Measurements from ENCODE around the gene SSC5D. TPM values are rescaled to one million over a fixed set of nuclear protein-coding genes. Genes with fewer than 3 reads are reported as not detected.
A peak's percentile ranks its signal among the peaks of the same experiment; 100 is the strongest.

The SSC5D gene
- total RNA-seq, 1 experiment from 2014 or later, result 0.26 TPM

DNA sequence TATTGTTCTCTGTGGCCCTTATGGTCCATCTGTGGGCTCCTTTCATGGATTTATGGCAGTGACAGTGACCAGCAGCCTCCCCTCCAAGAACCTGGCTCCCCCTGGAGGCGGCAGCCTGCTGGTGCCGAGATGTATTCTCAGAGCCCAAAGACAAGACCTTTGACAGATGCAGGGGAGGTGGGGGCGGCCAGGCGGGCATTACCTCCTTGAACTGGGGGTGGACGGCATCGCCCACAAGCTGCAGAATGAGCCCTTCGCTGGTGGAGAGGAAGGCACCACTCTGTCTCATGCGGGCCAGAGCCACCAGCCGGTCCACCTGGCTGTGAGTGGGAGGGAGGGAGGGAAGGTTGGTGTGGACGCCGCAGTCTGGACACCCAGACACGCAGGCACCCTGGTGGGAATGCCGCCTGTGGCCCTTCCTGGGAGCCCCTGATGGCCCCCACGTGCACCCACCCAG is 33.4 kb upstream of the SSC5D start:
- peaks cover under 1% of the 10 kb centered on the region for H3K4me1 Mint-ChIP-seq (ENCODE audit: low read depth, unreplicated experiment)
- DNase-seq, result peak; percentile 70
- intact Hi-C loops (cut with micrococcal nuclease; ENCODE audit: unreplicated experiment), result no loop called here
- no peak overlapping the region for H3K27ac Mint-ChIP-seq (ENCODE audit: unreplicated experiment)
- TF ChIP-seq, protein P1, sequence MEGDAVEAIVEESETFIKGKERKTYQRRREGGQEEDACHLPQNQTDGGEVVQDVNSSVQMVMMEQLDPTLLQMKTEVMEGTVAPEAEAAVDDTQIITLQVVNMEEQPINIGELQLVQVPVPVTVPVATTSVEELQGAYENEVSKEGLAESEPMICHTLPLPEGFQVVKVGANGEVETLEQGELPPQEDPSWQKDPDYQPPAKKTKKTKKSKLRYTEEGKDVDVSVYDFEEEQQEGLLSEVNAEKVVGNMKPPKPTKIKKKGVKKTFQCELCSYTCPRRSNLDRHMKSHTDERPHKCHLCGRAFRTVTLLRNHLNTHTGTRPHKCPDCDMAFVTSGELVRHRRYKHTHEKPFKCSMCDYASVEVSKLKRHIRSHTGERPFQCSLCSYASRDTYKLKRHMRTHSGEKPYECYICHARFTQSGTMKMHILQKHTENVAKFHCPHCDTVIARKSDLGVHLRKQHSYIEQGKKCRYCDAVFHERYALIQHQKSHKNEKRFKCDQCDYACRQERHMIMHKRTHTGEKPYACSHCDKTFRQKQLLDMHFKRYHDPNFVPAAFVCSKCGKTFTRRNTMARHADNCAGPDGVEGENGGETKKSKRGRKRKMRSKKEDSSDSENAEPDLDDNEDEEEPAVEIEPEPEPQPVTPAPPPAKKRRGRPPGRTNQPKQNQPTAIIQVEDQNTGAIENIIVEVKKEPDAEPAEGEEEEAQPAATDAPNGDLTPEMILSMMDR (IDR thresholded peaks at IDR 0.05; ENCODE audit: unreplicated experiment), result peak; percentile 86
- BruUV-seq (replicated peaks), result no TSS peak
- H3K9me3 Mint-ChIP-seq (ENCODE audit: low read depth, unreplicated experiment), result no peaks in the 10 kb centered on the region
- CTCF ChIA-PET, result interaction anchor here (1.1 kb wide), 1 partner anchor 13 kb away, joined by 3 read pairs; no protein-coding TSS in a partner anchor
- H3K27me3 Mint-ChIP-seq (ENCODE audit: unreplicated experiment), result peaks cover 17% of the 10 kb centered on the region
- H3K4me3 Mint-ChIP-seq (ENCODE audit: low read depth, unreplicated experiment), result no peak overlapping the region
- peaks cover 17% of the 10 kb centered on the region for H3K36me3 Mint-ChIP-seq (ENCODE audit: insufficient read depth, unreplicated experiment)

DNA sequence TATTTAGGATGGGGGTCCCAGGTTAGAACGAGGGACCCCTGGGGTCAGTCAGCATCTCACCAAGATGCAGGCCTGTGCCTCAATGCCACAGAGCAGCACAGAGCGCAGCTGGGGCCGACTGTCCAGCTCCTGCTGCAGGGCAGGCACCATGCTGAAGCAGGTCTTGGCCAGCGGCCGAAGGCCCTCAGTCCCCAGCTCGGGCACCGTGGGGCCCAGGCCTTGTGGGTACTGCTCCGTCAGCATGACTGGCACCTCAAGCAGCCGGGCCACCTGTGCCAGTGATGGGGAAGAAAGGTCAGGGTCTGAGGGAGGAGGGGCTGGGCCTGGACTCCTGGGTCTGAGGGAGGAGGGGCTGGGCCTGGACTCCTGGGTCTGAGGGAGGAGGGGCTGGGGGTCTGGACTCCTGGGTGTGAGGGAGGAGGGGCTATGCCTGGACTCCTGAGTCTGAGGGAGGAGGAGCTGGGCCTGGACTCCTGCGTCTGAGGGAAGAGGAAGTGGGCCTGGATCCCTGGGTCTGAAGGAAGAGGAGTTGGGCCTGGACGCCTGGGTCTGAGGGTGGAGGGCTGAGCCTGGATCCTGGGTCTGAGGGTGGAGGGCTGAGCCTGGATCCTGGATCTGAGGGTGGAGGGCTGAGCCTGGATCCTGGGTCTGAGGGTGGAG is 32.5 kb upstream of the SSC5D start:
- TF ChIP-seq, protein P1 (IDR thresholded peaks at IDR 0.05; ENCODE audit: unreplicated experiment), result no peak
- peaks cover 10% of the 10 kb centered on the region for H3K4me1 Mint-ChIP-seq (ENCODE audit: low read depth, unreplicated experiment)
- no peak overlapping the region for H3K4me3 Mint-ChIP-seq (ENCODE audit: low read depth, unreplicated experiment)
- H3K27me3 Mint-ChIP-seq (ENCODE audit: unreplicated experiment), result peaks cover 17% of the 10 kb centered on the region
- intact Hi-C loops (cut with micrococcal nuclease; ENCODE audit: unreplicated experiment), result no loop called here
- H3K27ac Mint-ChIP-seq (ENCODE audit: unreplicated experiment), result no peak overlapping the region
- H3K36me3 Mint-ChIP-seq (ENCODE audit: insufficient read depth, unreplicated experiment), result peaks cover 24% of the 10 kb centered on the region
- BruUV-seq (replicated peaks), result no TSS peak
- CTCF ChIA-PET, result no interaction called here
- H3K9me3 Mint-ChIP-seq (ENCODE audit: low read depth, unreplicated experiment), result no peaks in the 10 kb centered on the region
- no peak for DNase-seq

DNA sequence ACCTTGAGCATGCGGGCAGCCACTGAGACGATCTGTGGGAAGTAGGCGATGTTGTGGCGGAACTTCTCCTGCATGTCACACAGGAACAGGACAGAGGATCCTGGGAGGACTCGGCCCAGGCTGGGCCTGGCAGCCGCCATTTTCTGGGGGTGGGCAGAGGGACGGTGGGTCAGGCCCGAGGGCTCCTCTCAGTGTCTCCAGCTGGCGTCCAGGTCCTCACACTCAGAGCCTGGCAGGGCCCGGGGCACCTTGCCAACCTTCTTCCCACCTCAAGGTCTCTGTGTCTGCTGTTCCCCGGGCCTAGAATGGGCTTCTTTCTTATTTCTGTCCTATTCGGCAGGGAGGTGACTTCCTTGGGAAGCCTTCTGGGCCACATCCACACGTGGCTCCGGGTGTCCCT is 31.9 kb upstream of the SSC5D start:
- no peak for DNase-seq
- Mint-ChIP-seq H3K4me1 (ENCODE audit: low read depth, unreplicated experiment) (peaks cover 10% of the 10 kb centered on the region), H3K4me3 (ENCODE audit: low read depth, unreplicated experiment) (no peak overlapping the region), H3K9me3 (ENCODE audit: low read depth, unreplicated experiment) (no peaks in the 10 kb centered on the region), H3K27ac (ENCODE audit: unreplicated experiment) (no peak overlapping the region), H3K27me3 (ENCODE audit: unreplicated experiment) (peaks cover 21% of the 10 kb centered on the region), H3K36me3 (ENCODE audit: insufficient read depth, unreplicated experiment) (peaks cover 30% of the 10 kb centered on the region)
- TF ChIP-seq, protein P1 (IDR thresholded peaks at IDR 0.05; ENCODE audit: unreplicated experiment), result no peak
- intact Hi-C loops (cut with micrococcal nuclease; ENCODE audit: unreplicated experiment), result no loop called here
- BruUV-seq (replicated peaks), result no TSS peak
- CTCF ChIA-PET, result no interaction called here

GRCh38 chr19:55457683-55458457 is 30.4 kb upstream of the SSC5D start:
- CTCF ChIA-PET, result interaction anchor here (0.6 to 0.7 kb wide), 3 partner anchors 60 to 301 kb away, joined by 3 to 4 read pairs (median 4); no protein-coding TSS in a partner anchor
- no peak overlapping the region for H3K27ac Mint-ChIP-seq (ENCODE audit: unreplicated experiment)

More at GRCh38 chr19:55457683-55458457, 30.4 kb upstream of the SSC5D start:
- Mint-ChIP-seq H3K9me3 (ENCODE audit: low read depth, unreplicated experiment) (no peaks in the 10 kb centered on the region), H3K27me3 (ENCODE audit: unreplicated experiment) (peaks cover 34% of the 10 kb centered on the region), H3K4me3 (ENCODE audit: low read depth, unreplicated experiment) (no peak overlapping the region), H3K36me3 (ENCODE audit: insufficient read depth, unreplicated experiment) (peaks cover 33% of the 10 kb centered on the region), H3K4me1 (ENCODE audit: low read depth, unreplicated experiment) (peaks cover 24% of the 10 kb centered on the region)
- no peak for DNase-seq
- BruUV-seq (replicated peaks), result no TSS peak
- TF ChIP-seq, protein P1 (IDR thresholded peaks at IDR 0.05; ENCODE audit: unreplicated experiment), result no peak
- intact Hi-C loops (cut with micrococcal nuclease; ENCODE audit: unreplicated experiment), result no loop called here

Data from Calu3 (cell line).